Endodermal cell (in vitro differentiated cells): ENCODE results near the gene ENKUR. TPM values are rescaled to one million over a fixed set of nuclear protein-coding genes. Genes with fewer than 3 reads are reported as not detected.

Experiments used
- DNase-seq: peaks from one replicate; pipeline ENCODE4 v3.0.0-alpha.2; 2017
- H3K27ac ChIP-seq: 2 replicates; pipeline ENCODE4 v1.5.1; 2013; ENCODE audit warnings: mild to moderate bottlenecking, low read depth, low read length, moderate library complexity
- H3K27me3 ChIP-seq: 2 replicates; pipeline ENCODE4 v1.6.1; 2013; ENCODE audit warnings: mild to moderate bottlenecking, low read length, moderate library complexity; ENCODE audit not compliant: insufficient read depth, control insufficient read depth, poor library complexity, severe bottlenecking
- H3K36me3 ChIP-seq: 2 replicates; pipeline ENCODE4 v1.7.0; 2013; ENCODE audit warnings: mild to moderate bottlenecking, low read length, moderate library complexity; ENCODE audit not compliant: control insufficient read depth, insufficient read depth
- H3K4me1 ChIP-seq: one replicate; pipeline ENCODE4 v1.7.0; 2013; ENCODE audit warnings: low read length; ENCODE audit not compliant: control insufficient read depth, insufficient read depth
- H3K4me3 ChIP-seq: 2 replicates; pipeline ENCODE4 v1.5.1; 2013; ENCODE audit warnings: mild to moderate bottlenecking, low read length, moderate library complexity
- H3K9ac ChIP-seq: 2 replicates; pipeline ENCODE4 v1.6.1; 2013; ENCODE audit warnings: mild to moderate bottlenecking, low read length, moderate library complexity; ENCODE audit not compliant: poor library complexity, severe bottlenecking; ENCODE audit errors: extremely low read depth
- H3K9me3 ChIP-seq: 2 replicates; pipeline ENCODE4 v1.6.1; 2013; ENCODE audit warnings: mild to moderate bottlenecking, low read length, moderate library complexity; ENCODE audit not compliant: control insufficient read depth
- H3K27ac Mint-ChIP-seq: 2 replicates; pipeline ENCODE4 v1.8.0; 2020; ENCODE audit warnings: mixed read lengths
- H3K27me3 Mint-ChIP-seq: 2 replicates; pipeline ENCODE4 v1.8.0; 2021; ENCODE audit warnings: mild to moderate bottlenecking, mixed read lengths; ENCODE audit not compliant: insufficient read depth
- H3K36me3 Mint-ChIP-seq: 2 replicates; pipeline ENCODE4 v1.8.0; 2020; ENCODE audit warnings: low read depth, mixed read lengths
- H3K4me1 Mint-ChIP-seq: 2 replicates; pipeline ENCODE4 v1.8.0; 2020; ENCODE audit warnings: mixed read lengths
- H3K4me3 Mint-ChIP-seq: 2 replicates; pipeline ENCODE4 v1.8.0; 2020; ENCODE audit warnings: mild to moderate bottlenecking, moderate library complexity, mixed read lengths
- H3K9me3 Mint-ChIP-seq: 2 replicates; pipeline ENCODE4 v1.8.0; 2020; ENCODE audit warnings: mild to moderate bottlenecking, mixed read lengths
- WGBS, 2 experiments: methylation state at CpG; one replicate each; pipeline versions ENCODE4 v1.1.5 to v1.1.7; 2013; ENCODE audit warnings: missing lambda C conversion rate in 2 of 2, mixed read lengths in 1 of 2; ENCODE audit not compliant: insufficient coverage in 1 of 2, insufficient read length in 1 of 2; 5-methylcytosine and 5-hydroxymethylcytosine counted together
- total RNA-seq, 2 donors: library from RNA; stranded (reverse); fragmentation: NEBNext Ultra II Directional in 1 of 2; extraction: Animal tissue kit (Norgen Biotek cat#: 25700) in 1 of 2; gene quantifications; 2 replicates in 1 of 2; 3 replicates in 1 of 2; pipeline ENCODE4 v1.2.1, GENCODE V29; 2021
- TF ChIP-seq, protein P1 (sequence below): fragments of 200-600 bp; sonication (generic); conservative IDR thresholded peaks from 2 replicates; pipeline ENCODE4 v1.5.0; 2021; ENCODE audit warnings: antibody characterized with exemption, mild to moderate bottlenecking

Gene ENKUR
- total RNA-seq, 2 donors from 2014 or later = not detected

DNA sequence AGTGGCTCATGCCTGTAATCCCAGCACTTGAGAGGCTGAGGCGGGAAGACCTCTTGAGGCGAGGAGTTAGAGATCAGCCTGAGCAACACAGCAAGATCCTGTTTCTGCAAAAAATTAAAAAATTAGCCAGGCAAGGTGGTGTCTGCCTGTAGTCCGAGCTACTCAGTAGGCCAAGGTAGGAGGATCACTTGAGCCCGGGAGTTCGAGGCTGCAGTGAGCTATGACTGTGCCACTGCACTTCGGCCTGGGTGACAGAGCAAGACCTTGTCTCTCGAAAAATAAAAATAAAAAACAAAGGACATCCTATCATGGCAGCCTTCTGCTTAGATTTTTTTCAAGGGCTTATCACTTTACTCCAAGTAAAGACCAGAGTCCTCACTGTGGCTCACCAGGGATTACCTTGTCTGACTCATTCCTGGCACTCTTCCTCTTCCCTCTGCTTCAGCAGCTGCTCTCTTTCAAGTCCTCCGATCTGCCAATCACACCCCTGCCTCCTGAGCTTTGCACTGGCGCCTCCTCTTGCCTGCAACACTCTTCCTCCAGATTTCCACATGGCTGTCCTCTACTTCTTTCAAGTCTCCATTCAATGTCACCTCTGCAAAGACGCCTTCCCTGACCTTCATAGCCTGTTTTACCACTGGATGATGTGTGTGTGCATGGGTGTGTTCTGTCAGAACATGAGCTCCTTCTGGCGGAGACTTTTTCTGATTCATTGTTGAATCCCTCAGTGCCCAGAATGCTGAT lies 71.3 kb downstream of the ENKUR start:
- Histone ChIP-seq H3K36me3 (no peaks in the 10 kb centered on the region), H3K4me3 (no peak overlapping the region), H3K27ac (no peak overlapping the region), H3K4me1 (peaks cover 7% of the 10 kb centered on the region), H3K27me3 (no peaks in the 10 kb centered on the region), H3K9me3 (no peaks in the 10 kb centered on the region), H3K9ac (no peak overlapping the region)
- Mint-ChIP-seq H3K9me3 (no peaks in the 10 kb centered on the region), H3K27ac (no peak overlapping the region), H3K4me1 (peaks cover 22% of the 10 kb centered on the region), H3K36me3 (peaks cover 9% of the 10 kb centered on the region), H3K4me3 (no peak overlapping the region), H3K27me3 (no peaks in the 10 kb centered on the region)
- peak; percentile 62 for DNase-seq
- TF ChIP-seq, protein P1, sequence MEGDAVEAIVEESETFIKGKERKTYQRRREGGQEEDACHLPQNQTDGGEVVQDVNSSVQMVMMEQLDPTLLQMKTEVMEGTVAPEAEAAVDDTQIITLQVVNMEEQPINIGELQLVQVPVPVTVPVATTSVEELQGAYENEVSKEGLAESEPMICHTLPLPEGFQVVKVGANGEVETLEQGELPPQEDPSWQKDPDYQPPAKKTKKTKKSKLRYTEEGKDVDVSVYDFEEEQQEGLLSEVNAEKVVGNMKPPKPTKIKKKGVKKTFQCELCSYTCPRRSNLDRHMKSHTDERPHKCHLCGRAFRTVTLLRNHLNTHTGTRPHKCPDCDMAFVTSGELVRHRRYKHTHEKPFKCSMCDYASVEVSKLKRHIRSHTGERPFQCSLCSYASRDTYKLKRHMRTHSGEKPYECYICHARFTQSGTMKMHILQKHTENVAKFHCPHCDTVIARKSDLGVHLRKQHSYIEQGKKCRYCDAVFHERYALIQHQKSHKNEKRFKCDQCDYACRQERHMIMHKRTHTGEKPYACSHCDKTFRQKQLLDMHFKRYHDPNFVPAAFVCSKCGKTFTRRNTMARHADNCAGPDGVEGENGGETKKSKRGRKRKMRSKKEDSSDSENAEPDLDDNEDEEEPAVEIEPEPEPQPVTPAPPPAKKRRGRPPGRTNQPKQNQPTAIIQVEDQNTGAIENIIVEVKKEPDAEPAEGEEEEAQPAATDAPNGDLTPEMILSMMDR = no peak
- WGBS, 2 experiments = 87 to 88% methylated on average over 8 to 11 of the region's 11 CpGs

DNA sequence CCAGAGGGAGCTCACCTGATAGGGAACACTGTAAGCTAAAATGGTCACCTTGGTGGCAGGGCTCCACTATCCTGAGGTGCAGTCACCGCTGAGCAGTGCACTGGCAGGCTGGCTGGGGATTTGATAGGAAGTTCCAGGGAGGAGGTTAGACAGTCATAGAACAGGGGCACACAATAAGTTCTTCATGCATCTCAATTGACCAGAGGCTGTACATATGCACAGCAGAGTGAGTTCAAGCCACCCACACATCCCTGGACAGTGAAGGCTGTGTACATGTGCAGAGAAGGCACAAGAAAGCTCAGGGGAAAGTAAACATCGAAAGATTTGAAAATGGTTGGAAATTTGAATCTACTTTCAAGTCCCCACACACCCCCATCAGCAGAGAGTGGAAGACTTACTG lies 77.4 kb downstream of the ENKUR start:
- Mint-ChIP-seq H3K4me3 (no peak overlapping the region), H3K9me3 (peaks cover 11% of the 10 kb centered on the region), H3K36me3 (peaks cover 28% of the 10 kb centered on the region), H3K27me3 (no peaks in the 10 kb centered on the region), H3K27ac (no peak overlapping the region), H3K4me1 (peaks cover 30% of the 10 kb centered on the region)
- no peak for DNase-seq
- Histone ChIP-seq H3K27ac (no peak overlapping the region), H3K9me3 (peaks cover 9% of the 10 kb centered on the region), H3K36me3 (no peaks in the 10 kb centered on the region), H3K27me3 (no peaks in the 10 kb centered on the region), H3K4me3 (no peak overlapping the region), H3K9ac (no peak overlapping the region), H3K4me1 (peaks cover 3% of the 10 kb centered on the region)
- 92 to 100% methylated on average over 2 of the region's 2 CpGs for WGBS, 2 experiments
- TF ChIP-seq, protein P1 = no peak

DNA sequence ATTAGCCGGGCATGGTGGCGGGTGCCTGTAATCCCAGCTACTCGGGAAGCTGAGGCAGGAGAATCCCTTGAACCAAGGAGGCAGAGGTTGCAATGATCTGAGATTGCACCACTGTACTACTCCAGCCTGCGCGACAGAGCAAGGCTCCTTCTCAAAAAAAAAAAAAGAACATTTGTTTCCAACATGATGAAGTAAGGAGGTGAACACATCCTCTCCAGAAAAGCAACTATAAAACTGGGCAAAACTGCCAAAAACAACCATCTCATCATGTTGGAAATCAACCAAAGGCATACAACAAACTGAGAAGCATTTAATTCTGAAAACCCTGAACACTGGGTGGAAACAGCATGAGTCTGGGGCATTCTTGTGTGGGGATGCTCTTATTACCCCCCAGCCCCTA lies 77.9 kb downstream of the ENKUR start:
- Histone ChIP-seq H3K4me1 (peaks cover 3% of the 10 kb centered on the region), H3K27me3 (no peaks in the 10 kb centered on the region), H3K36me3 (no peaks in the 10 kb centered on the region), H3K4me3 (no peak overlapping the region), H3K9me3 (peaks cover 13% of the 10 kb centered on the region), H3K9ac (no peak overlapping the region), H3K27ac (no peak overlapping the region)
- H3K27ac Mint-ChIP-seq = no peak overlapping the region
- no peak for DNase-seq
- 69 to 91% methylated on average over 3 to 5 of the region's 5 CpGs for WGBS, 2 experiments
- no peaks in the 10 kb centered on the region for H3K27me3 Mint-ChIP-seq
- H3K4me3 Mint-ChIP-seq = no peak overlapping the region
- H3K4me1 Mint-ChIP-seq = peaks cover 30% of the 10 kb centered on the region
- peaks cover 11% of the 10 kb centered on the region for H3K9me3 Mint-ChIP-seq
- peaks cover 30% of the 10 kb centered on the region for H3K36me3 Mint-ChIP-seq
- TF ChIP-seq, protein P1 = no peak
